ENCODE measurements around the gene PLD4.

DNA sequence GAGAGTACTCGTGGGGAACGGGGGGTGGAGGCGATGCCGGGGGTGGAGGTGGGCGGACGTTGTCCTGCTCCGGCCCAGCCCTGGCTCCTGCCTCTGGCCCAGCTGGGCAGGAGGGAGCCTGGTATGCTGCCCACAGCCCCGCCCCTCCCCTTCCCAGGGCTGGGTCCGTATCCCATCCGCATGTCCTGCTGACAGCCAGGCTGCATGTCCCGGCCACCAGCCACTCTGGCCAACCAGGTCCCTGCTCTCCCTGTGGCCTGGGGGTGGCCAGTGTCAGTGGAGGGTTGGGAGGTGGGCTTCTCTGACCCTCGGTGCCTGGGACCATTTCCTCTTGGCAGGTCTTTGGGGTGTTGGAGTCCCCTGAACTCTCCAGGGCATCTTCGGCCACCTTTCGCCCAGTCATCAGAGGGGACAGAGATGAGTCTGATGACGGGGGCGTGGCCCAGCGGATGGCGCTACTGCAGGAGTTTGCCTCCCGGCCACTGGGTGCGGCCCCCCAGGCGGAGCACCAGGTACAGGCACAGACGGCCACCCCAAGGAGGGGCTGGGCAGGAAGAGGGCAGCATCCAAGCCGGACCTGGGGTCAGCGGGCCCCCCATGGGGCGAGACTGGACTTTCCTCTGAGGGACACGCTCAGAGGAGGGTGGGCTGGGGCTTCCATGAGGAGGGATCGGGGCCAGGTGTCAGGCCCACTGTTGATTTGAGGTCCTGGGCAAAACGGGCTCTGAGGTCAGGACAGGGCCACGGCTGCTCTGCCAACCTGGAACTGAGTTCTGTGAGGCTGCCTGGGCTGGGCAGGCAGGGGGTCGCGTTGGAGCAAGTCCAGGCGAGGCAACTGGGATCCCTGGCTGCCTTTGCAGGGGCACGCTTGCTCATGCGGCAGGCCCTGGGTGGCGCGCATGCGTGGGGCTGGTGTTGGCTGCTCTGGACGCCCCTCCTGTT is 39.4 kb upstream of the PLD4 start:
- TF ChIP-seq, protein P1, sequence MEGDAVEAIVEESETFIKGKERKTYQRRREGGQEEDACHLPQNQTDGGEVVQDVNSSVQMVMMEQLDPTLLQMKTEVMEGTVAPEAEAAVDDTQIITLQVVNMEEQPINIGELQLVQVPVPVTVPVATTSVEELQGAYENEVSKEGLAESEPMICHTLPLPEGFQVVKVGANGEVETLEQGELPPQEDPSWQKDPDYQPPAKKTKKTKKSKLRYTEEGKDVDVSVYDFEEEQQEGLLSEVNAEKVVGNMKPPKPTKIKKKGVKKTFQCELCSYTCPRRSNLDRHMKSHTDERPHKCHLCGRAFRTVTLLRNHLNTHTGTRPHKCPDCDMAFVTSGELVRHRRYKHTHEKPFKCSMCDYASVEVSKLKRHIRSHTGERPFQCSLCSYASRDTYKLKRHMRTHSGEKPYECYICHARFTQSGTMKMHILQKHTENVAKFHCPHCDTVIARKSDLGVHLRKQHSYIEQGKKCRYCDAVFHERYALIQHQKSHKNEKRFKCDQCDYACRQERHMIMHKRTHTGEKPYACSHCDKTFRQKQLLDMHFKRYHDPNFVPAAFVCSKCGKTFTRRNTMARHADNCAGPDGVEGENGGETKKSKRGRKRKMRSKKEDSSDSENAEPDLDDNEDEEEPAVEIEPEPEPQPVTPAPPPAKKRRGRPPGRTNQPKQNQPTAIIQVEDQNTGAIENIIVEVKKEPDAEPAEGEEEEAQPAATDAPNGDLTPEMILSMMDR (IDR thresholded peaks at IDR 0.05; ENCODE audit: poor library complexity): no peak
- TF ChIP-seq EZH2 (IDR thresholded peaks at IDR 0.05; ENCODE audit: borderline replicate concordance): no peak
